Endothelial cell of umbilical vein (primary cell): ENCODE measurements around the gene PATL1. TPM values are rescaled to one million over a fixed set of nuclear protein-coding genes. Genes with fewer than 3 reads are reported as not detected.

Experiments used
- BruUV-seq: library from RNA; stranded (reverse); fragments of 400-500 nt; replicated peaks from 2 replicates; lab custom pipeline; 2021; lab: Mats Ljungman, UMichigan
- CTCF ChIA-PET: fragments of 300-600, 350-600 bp; sonication (Branson Sonifier 250); formaldehyde crosslinking; loops from one replicate; lab custom pipeline; 2021; ENCODE audit warnings: antibody characterized with exemption, inconsistent platforms; lab: Charles Lee
- POLR2A ChIA-PET: fragments of 300-600, 350-600 bp; sonication (Branson Sonifier 250); formaldehyde crosslinking; loops from one replicate; lab custom pipeline; 2021; ENCODE audit warnings: antibody characterized with exemption, inconsistent platforms; lab: Charles Lee
- DNase-seq: peaks from one replicate; pipeline ENCODE4 v3.0.0-alpha.2; 2011; ENCODE audit warnings: low read depth, low spot score
- FAIRE-seq: peaks from 2 replicates; lab custom pipeline; 2011; peaks lifted over from hg19 to GRCh38; lab: Jason Lieb, UNC
- H2AFZ ChIP-seq: 2 replicates; pipeline ENCODE4 v1.6.0; 2012; ENCODE audit warnings: low read depth, low read length, control low read depth, inconsistent platforms
- H3K27ac ChIP-seq: 2 replicates; pipeline ENCODE4 v1.5.1; 2011; ENCODE audit warnings: low read depth, mild to moderate bottlenecking, control low read depth, low read length, moderate library complexity; ENCODE audit not compliant: insufficient read depth
- H3K27me3 ChIP-seq, 2 experiments: 2 replicates each; pipeline versions ENCODE4 v1.6.0 to v1.6.1; 2011; ENCODE audit warnings: low read length in 2 of 2, mixed read lengths in 1 of 2; ENCODE audit not compliant: control insufficient read depth in 2 of 2, insufficient read depth in 2 of 2
- H3K36me3 ChIP-seq, 2 experiments: 2 replicates in 1 of 2; 3 replicates in 1 of 2; pipeline ENCODE4 v1.5.1; 2011; ENCODE audit warnings: low read length in 2 of 2, mild to moderate bottlenecking in 1 of 2, moderate library complexity in 1 of 2; ENCODE audit not compliant: control insufficient read depth in 2 of 2, insufficient read depth in 2 of 2; ENCODE audit errors: extremely low read depth in 1 of 2
- H3K4me1 ChIP-seq: 3 replicates; pipeline ENCODE4 v1.5.1; 2011; ENCODE audit warnings: mild to moderate bottlenecking, low read length; ENCODE audit not compliant: control insufficient read depth, insufficient read depth; ENCODE audit errors: extremely low read depth
- H3K4me2 ChIP-seq: 2 replicates; pipeline ENCODE4 v1.6.1; 2011; ENCODE audit warnings: low read length, control low read depth, mixed read lengths; ENCODE audit not compliant: insufficient read depth
- H3K4me3 ChIP-seq, 3 experiments: fragments of 200-600 bp in 1 of 3; sonication (generic), shearing (Covaris generic) in 1 of 3; replicated peaks in 1 of 3; 2 replicates each; pipeline ENCODE4 v1.5.1; 2011 to 2016; ENCODE audit warnings: control low read depth in 3 of 3, low read length in 3 of 3, mild to moderate bottlenecking in 2 of 3, inconsistent platforms in 1 of 3, low read depth in 1 of 3, moderate library complexity in 1 of 3; ENCODE audit not compliant: insufficient read depth in 1 of 3
- H3K79me2 ChIP-seq: 2 replicates; pipeline ENCODE4 v1.6.0; 2012; ENCODE audit warnings: low read length, inconsistent platforms; ENCODE audit not compliant: control insufficient read depth, insufficient read depth
- H3K9ac ChIP-seq: replicated peaks from 2 replicates; pipeline ENCODE3; 2011; ENCODE audit warnings: low read length, control low read depth; ENCODE audit not compliant: insufficient read depth; ENCODE audit errors: extremely low read depth
- H3K9me1 ChIP-seq: replicated peaks from 3 replicates; pipeline ENCODE4 v1.6.0; 2011; ENCODE audit warnings: mild to moderate bottlenecking, low read length; ENCODE audit not compliant: control insufficient read depth, insufficient read depth; ENCODE audit errors: extremely low read depth
- H3K9me3 ChIP-seq: replicated peaks from 2 replicates; pipeline ENCODE4 v1.5.1; 2012; ENCODE audit warnings: low read length, inconsistent platforms; ENCODE audit not compliant: control insufficient read depth, insufficient read depth
- H4K20me1 ChIP-seq: replicated peaks from 2 replicates; pipeline ENCODE3; 2011; ENCODE audit warnings: mild to moderate bottlenecking, low read length; ENCODE audit not compliant: control insufficient read depth, insufficient read depth; ENCODE audit errors: extremely low read depth
- CTCF ChIP-seq, 2 donors: IDR thresholded peaks; 1 replicate in 1 of 2; 2 replicates in 1 of 2; pipeline ENCODE4 v1.5.1; 2011; ENCODE audit warnings: low read length in 2 of 2, mild to moderate bottlenecking in 2 of 2, moderate library complexity in 2 of 2, control low read depth in 1 of 2, inconsistent platforms in 1 of 2, low read depth in 1 of 2; ENCODE audit not compliant: insufficient read depth in 1 of 2; ENCODE audit errors: extremely low read depth in 1 of 2
- EZH2 ChIP-seq: IDR thresholded peaks from 2 replicates; pipeline ENCODE4 v1.6.1; 2012; ENCODE audit warnings: borderline replicate concordance, low read depth, mild to moderate bottlenecking, moderate library complexity, low read length, inconsistent platforms; ENCODE audit not compliant: severe bottlenecking
- FOS ChIP-seq: IDR thresholded peaks from 2 replicates; pipeline ENCODE4 v1.6.1; 2011; ENCODE audit warnings: mild to moderate bottlenecking, low read length, moderate library complexity, borderline replicate concordance; ENCODE audit not compliant: insufficient read depth
- GATA2 ChIP-seq: IDR thresholded peaks from 2 replicates; pipeline ENCODE4 v1.7.0; 2011; ENCODE audit warnings: low read depth, mild to moderate bottlenecking, moderate library complexity, mixed read lengths, low read length; ENCODE audit not compliant: insufficient read length, insufficient read depth
- JUN ChIP-seq: IDR thresholded peaks from 2 replicates; pipeline ENCODE4 v1.6.1; 2011; ENCODE audit warnings: borderline replicate concordance, low read depth; ENCODE audit not compliant: insufficient read length, insufficient read depth
- MAX ChIP-seq: IDR thresholded peaks from 2 replicates; pipeline ENCODE4 v1.6.1; 2011; ENCODE audit not compliant: insufficient read depth, insufficient read length
- MYC ChIP-seq: IDR thresholded peaks from one replicate; pipeline ENCODE4 v1.6.1; 2011; ENCODE audit warnings: mild to moderate bottlenecking, low read depth, low read length
- POLR2A ChIP-seq: IDR thresholded peaks from 2 replicates; pipeline ENCODE4 v1.6.1; 2012; ENCODE audit warnings: low read depth, mild to moderate bottlenecking, control low read depth, low read length
- POLR2AphosphoS5 ChIP-seq: IDR thresholded peaks from 2 replicates; pipeline ENCODE4 v1.6.1; 2012; ENCODE audit warnings: low read depth, mild to moderate bottlenecking, control low read depth, low read length, moderate library complexity; ENCODE audit not compliant: insufficient read depth
- dilution Hi-C: fragments of 300-500 bp; cut with MboI; formaldehyde crosslinking; loops from one replicate; pipeline ENCODE4 v1.15.0; 2019; ENCODE audit warnings: low sequenced_read_pairs; ENCODE audit not compliant: extremely low pct_ligation_motif_present
- intact Hi-C: fragments of 100-400 bp; cut with micrococcal nuclease; formaldehyde crosslinking; loops from one replicate; pipeline ENCODE4 v1.10.0; 2022
- polyA plus RNA-seq, 4 experiments: library from polyadenylated mRNA; depleted of rRNA in 3 of 4; stranded (reverse) in 3 of 4; unstranded in 1 of 4; fragments of >200 nt; gene quantifications; 2 replicates each; pipeline versions ENCODE4 v1.2.1 to v1.2.3, GENCODE V29; 2011 to 2012; ENCODE audit warnings: missing spikeins in 1 of 4
- total RNA-seq: library from RNA; stranded (reverse); gene quantifications from 2 replicates; pipeline ENCODE4 v1.2.3, GENCODE V29; 2021

Gene PATL1
- total and polyA plus RNA-seq, 2 donors (not counting 3 experiments of a cell fraction or from before 2014, with no cell fraction given): 33.7 to 38.8 TPM

DNA sequence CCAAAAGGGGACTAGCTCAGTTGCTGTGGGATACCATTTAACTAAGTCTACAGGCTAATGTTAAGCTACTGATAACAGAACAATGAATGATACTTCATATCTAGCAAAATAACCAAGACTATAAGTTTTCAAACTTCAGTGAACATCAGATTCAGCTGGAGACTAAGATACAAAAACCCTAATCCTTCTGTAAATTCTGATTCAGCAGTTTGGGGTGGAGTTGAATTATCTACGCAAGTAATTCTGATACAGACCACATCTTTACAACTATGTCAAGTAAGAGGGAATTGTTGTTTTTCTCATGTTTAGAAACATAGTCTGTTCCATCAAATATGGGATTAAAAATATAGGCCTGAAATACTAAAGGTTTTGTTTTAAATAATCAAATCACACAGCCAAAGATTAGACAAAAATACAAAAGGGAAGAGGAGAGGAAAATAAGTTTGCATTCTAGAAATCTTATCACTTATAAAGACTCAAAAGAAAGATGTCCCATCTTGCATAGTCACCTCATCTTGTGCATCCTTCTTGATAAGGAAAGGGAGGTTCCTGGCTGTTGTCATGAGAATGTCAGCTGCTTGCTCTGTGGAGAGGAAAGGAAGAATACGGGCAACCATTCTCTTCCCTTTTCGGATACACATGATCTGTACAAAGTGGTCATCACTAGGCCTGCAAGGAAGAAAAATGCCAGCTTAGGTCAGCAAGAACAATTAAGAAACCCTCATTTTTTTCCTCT, 21.4 kb downstream of the PATL1 start:
- Histone ChIP-seq H3K9ac (no peak overlapping the region), H3K4me2 (no peak overlapping the region), H3K27me3 (no peaks in the 10 kb centered on the region), H3K9me1 (no peaks in the 10 kb centered on the region), H3K27ac (no peak overlapping the region), H4K20me1 (no peaks in the 10 kb centered on the region), H3K4me3 (no peak overlapping the region), H2AFZ (no peak overlapping the region), H3K79me2 (no peaks in the 10 kb centered on the region), H3K4me1 (no peaks in the 10 kb centered on the region), H3K36me3 (peaks cover 29 to 32% of the 10 kb centered on the region in 2 experiments), H3K9me3 (no peaks in the 10 kb centered on the region)
- DNase-seq: no peak
- BruUV-seq: no TSS peak
- FAIRE-seq: no peak
- CTCF ChIA-PET: no interaction called here
- TF ChIP-seq MAX: no peak
- TF ChIP-seq FOS: no peak
- TF ChIP-seq CTCF (IDR thresholded peaks at IDR 0.05; ENCODE audit: extremely low read depth in 1 of 2, insufficient read depth in 1 of 2, low read depth in 1 of 2, low read length in 2 of 2): no peak
- TF ChIP-seq JUN: no peak
- TF ChIP-seq MYC: no peak
- no peak for TF ChIP-seq EZH2
- no peak for TF ChIP-seq POLR2AphosphoS5
- no peak for TF ChIP-seq POLR2A
- no peak for TF ChIP-seq GATA2
- intact Hi-C loops: no loop called here
- POLR2A ChIA-PET: no interaction called here
- dilution Hi-C loops: no loop called here
